Chondrocyte (in vitro differentiated cells): ENCODE data around the gene CELA3B. TPM values are rescaled to one million over a fixed set of nuclear protein-coding genes. Genes with fewer than 3 reads are reported as not detected.

Source experiments
- DNase-seq: peaks from one replicate; pipeline ENCODE4 v3.0.0; 2021; ENCODE audit warnings: mixed read lengths, low spot score
- H3K27ac Mint-ChIP-seq: one replicate; pipeline ENCODE4 v1.8.0; 2021; ENCODE audit warnings: mild to moderate bottlenecking, moderate library complexity, mixed read lengths; ENCODE audit not compliant: unreplicated experiment
- H3K27me3 Mint-ChIP-seq: 2 replicates; pipeline ENCODE4 v1.8.0; 2021; ENCODE audit warnings: low read depth, mixed read lengths
- H3K36me3 Mint-ChIP-seq: 2 replicates; pipeline ENCODE4 v1.8.0; 2021; ENCODE audit warnings: low read depth, mixed read lengths
- H3K4me1 Mint-ChIP-seq: 2 replicates; pipeline ENCODE4 v1.8.0; 2021; ENCODE audit warnings: low read depth, mild to moderate bottlenecking, mixed read lengths
- H3K4me3 Mint-ChIP-seq: one replicate; pipeline ENCODE4 v1.8.0; 2021; ENCODE audit warnings: mild to moderate bottlenecking, moderate library complexity, mixed read lengths; ENCODE audit not compliant: unreplicated experiment
- H3K9me3 Mint-ChIP-seq: 2 replicates; pipeline ENCODE4 v1.8.0; 2021; ENCODE audit warnings: low read depth, mixed read lengths
- total RNA-seq: library from RNA; stranded (reverse); gene quantifications from 3 replicates; pipeline ENCODE4 v1.2.1, GENCODE V29; 2021
- TF ChIP-seq, protein P1 (sequence below): fragments of 200-600 bp; sonication (generic); IDR thresholded peaks from 2 replicates; pipeline ENCODE4 v1.5.0; 2021; ENCODE audit warnings: antibody characterized with exemption, mild to moderate bottlenecking, moderate library complexity

Gene CELA3B
- total RNA-seq, 1 donor from 2014 or later: not detected

DNA sequence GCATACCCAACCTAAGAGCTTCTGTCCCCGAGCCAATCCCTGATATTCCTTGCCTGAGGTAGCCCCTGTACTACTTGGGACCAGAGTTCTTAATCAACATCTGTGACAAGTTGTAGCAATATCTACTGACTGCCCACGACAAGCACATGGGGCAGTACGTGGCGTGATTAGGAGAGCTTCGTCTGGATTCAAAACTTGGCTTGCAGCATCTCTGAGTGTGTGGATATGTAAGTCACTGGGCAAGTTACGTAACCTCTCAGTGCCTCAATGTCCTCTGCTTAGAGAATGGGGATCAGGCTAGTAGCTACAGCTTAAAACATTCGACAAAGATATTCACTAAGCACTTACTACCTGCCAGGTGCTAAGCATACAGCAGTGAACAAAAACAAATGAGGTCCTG is 44.7 kb upstream of the CELA3B start:
- no peaks in the 10 kb centered on the region for H3K9me3 Mint-ChIP-seq
- H3K4me1 Mint-ChIP-seq: peaks cover 76% of the 10 kb centered on the region
- no peaks in the 10 kb centered on the region for H3K27me3 Mint-ChIP-seq
- TF ChIP-seq, protein P1, sequence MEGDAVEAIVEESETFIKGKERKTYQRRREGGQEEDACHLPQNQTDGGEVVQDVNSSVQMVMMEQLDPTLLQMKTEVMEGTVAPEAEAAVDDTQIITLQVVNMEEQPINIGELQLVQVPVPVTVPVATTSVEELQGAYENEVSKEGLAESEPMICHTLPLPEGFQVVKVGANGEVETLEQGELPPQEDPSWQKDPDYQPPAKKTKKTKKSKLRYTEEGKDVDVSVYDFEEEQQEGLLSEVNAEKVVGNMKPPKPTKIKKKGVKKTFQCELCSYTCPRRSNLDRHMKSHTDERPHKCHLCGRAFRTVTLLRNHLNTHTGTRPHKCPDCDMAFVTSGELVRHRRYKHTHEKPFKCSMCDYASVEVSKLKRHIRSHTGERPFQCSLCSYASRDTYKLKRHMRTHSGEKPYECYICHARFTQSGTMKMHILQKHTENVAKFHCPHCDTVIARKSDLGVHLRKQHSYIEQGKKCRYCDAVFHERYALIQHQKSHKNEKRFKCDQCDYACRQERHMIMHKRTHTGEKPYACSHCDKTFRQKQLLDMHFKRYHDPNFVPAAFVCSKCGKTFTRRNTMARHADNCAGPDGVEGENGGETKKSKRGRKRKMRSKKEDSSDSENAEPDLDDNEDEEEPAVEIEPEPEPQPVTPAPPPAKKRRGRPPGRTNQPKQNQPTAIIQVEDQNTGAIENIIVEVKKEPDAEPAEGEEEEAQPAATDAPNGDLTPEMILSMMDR: no peak
- no peak for DNase-seq
- H3K36me3 Mint-ChIP-seq: peaks cover 9% of the 10 kb centered on the region
- H3K4me3 Mint-ChIP-seq: no peak overlapping the region
- peak overlapping the region; percentile 94 for H3K27ac Mint-ChIP-seq

DNA sequence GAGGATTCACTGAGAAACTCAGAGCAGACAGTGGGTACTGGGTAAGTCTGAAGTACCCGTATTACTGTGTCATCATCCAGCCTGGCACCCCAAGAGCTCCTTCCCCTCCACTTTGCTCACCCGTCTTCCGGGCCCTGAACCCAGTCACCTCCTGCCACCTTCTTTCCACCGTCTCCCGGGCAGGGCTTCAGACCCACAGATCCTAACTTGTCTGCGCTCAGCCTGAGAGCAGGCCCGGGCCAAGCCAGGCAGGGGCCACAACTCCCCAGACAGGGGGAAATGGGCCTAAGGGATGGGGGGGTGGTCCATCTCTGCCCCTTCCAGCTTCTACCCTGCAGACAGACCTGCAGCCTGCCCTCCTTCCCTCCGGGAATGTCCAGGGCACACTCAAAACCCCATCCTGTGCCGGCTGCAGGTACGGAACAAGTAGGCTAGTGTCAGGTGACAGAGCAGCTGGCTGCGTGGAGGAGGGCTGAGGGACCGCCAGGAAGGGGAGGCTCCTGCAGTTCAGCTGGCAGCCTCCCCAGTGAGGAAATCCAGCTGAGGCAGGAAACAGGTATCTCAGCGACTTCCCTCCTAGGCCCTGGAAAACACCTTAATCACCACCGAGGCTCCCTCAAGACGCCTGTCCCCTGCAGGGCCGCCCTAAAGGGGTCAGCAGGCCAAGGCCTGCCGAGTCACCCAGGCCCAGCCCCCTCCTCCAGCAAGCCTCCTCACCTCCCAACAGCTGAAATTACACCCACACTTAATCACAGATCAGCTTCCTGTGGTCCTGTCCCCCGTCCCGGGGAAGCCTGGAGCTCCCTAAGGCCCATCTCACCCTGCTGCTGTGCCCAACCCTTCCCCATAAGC is 43.2 kb upstream of the CELA3B start:
- peak overlapping the region; percentile 94 for H3K27ac Mint-ChIP-seq
- no peaks in the 10 kb centered on the region for H3K9me3 Mint-ChIP-seq
- H3K4me1 Mint-ChIP-seq: peaks cover 77% of the 10 kb centered on the region
- no peak for DNase-seq
- TF ChIP-seq, protein P1: no peak
- H3K4me3 Mint-ChIP-seq: peak overlapping the region; percentile 61
- H3K36me3 Mint-ChIP-seq: peaks cover 9% of the 10 kb centered on the region
- no peaks in the 10 kb centered on the region for H3K27me3 Mint-ChIP-seq

DNA sequence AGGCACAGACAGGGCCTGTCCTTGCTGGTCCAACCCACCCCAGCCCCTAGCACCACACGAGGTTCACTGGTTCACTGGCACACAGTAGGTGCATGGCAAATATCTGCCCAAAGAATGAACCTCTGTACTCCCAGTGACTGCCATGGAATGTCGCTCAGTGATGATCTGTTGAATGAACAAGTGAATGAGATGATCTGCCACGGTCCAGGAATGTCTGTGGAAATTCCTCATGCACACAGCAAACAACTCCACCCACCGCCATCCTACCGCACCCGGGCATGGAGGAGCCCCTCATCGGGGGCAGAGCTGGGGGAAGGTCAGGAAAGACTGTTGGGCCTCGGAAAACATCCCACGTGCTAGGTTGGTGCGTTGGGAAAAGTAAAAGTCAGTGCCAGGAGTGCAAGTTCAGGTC is 41.4 kb upstream of the CELA3B start:
- Mint-ChIP-seq H3K36me3 (peaks cover 5% of the 10 kb centered on the region), H3K4me3 (peak overlapping the region; percentile 79), H3K27me3 (no peaks in the 10 kb centered on the region), H3K9me3 (no peaks in the 10 kb centered on the region), H3K27ac (peak overlapping the region; percentile 83), H3K4me1 (peaks cover 85% of the 10 kb centered on the region)
- DNase-seq: no peak
- TF ChIP-seq, protein P1: no peak

DNA sequence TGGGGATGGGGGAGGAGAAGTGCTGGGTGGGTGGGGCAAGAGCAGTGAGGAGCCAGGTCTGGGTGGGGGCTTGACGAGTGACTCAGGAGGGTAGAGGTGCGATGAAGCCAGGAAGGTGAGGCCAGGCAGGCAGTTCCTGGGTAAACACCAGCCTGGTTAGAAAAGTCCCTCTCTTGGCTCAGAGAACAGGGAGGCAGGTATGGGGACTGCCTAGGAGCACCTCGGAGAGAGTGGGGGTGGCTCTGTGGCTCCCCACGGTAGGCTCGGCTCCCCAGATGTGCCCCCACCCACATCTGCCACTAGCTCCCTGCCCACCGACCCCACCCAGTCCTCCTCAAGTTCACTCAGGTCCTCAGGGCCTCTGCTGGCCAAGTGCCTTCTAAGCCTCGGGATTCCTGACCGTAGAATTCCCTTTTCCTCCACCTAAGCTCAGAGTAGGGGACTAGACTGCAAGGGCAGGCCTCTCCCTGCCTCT is 40.9 kb upstream of the CELA3B start:
- H3K36me3 Mint-ChIP-seq: peaks cover 5% of the 10 kb centered on the region
- H3K4me1 Mint-ChIP-seq: peaks cover 82% of the 10 kb centered on the region
- H3K27ac Mint-ChIP-seq: peak overlapping the region; percentile 83
- no peaks in the 10 kb centered on the region for H3K27me3 Mint-ChIP-seq
- DNase-seq: no peak
- H3K9me3 Mint-ChIP-seq: no peaks in the 10 kb centered on the region
- TF ChIP-seq, protein P1: no peak
- H3K4me3 Mint-ChIP-seq: peak overlapping the region; percentile 79

DNA sequence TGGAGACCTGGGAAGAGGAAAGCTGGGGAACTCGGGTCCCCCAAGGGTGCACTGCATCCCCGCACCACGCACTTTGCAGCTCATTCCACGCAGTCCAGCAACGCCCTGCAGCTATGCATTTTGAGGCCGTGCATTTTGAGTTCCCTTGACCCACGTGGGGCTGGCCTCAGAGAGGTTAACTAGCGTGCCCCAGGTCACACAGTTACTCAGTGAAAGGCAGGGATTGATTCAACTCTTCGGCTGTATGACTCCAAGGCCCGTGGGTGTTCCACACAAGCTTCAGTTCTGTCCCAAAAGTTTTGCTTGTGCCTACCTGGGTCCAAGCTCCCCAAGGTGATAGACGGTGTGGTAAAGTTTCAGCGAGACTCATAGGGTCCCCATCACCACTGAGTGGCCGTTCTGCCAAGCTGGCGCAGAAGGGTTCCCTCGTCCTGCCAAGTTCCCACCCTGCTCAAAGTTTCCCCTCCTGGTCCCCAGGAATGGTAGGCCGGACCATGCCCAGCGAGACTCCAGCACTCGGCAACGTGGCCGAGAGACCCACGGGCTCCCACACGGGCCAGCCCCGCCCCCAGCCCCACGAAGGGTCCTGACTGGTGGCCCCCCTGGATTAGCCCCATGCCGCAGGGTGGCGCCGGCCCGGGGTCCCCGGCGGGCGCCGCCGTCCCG is 40.3 kb upstream of the CELA3B start:
- Mint-ChIP-seq H3K9me3 (no peaks in the 10 kb centered on the region), H3K4me1 (peaks cover 82% of the 10 kb centered on the region), H3K27ac (peak overlapping the region; percentile 83), H3K27me3 (no peaks in the 10 kb centered on the region), H3K36me3 (peaks cover 5% of the 10 kb centered on the region), H3K4me3 (peak overlapping the region; percentile 79)
- TF ChIP-seq, protein P1: no peak
- no peak for DNase-seq
